ENCODE data around the gene DYRK4. TPM values are rescaled to one million over a fixed set of nuclear protein-coding genes. Genes with fewer than 3 reads are reported as not detected.

The DYRK4 gene
- total and polyA plus RNA-seq, 12 donors = 24.2 to 123 (median 45.9) TPM

DNA sequence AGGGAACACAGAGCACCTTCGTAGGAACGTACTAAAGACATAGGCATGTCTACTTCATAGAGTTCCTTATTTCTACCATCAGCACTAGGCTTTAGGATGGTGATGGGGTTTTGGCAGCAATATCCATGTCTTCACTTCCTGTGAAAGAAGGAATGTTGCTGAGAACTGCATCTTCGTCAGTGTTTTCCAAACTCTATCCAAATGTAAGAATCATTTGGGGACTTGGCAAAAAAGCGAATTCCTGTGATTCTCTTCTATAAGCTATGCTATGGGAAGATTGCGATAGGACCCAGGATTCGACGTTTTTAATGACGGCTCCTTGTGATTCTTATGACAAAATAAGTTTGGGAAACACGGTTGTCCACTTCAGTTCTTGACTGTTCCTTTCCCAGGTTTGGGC is 47.1 kb downstream of the DYRK4 start:
- no peak overlapping the region for H3K27ac ChIP-seq
- H3K36me3 ChIP-seq (replicated peaks in 1 of 2) = peaks cover 0 to 39% of the 10 kb centered on the region in 2 donors
- H3K9me3 ChIP-seq (replicated peaks in 1 of 3) = no peaks in the 10 kb centered on the region
- no peak for TF ChIP-seq POLR2A (IDR thresholded peaks at IDR 0.05)
- TF ChIP-seq, protein P1, sequence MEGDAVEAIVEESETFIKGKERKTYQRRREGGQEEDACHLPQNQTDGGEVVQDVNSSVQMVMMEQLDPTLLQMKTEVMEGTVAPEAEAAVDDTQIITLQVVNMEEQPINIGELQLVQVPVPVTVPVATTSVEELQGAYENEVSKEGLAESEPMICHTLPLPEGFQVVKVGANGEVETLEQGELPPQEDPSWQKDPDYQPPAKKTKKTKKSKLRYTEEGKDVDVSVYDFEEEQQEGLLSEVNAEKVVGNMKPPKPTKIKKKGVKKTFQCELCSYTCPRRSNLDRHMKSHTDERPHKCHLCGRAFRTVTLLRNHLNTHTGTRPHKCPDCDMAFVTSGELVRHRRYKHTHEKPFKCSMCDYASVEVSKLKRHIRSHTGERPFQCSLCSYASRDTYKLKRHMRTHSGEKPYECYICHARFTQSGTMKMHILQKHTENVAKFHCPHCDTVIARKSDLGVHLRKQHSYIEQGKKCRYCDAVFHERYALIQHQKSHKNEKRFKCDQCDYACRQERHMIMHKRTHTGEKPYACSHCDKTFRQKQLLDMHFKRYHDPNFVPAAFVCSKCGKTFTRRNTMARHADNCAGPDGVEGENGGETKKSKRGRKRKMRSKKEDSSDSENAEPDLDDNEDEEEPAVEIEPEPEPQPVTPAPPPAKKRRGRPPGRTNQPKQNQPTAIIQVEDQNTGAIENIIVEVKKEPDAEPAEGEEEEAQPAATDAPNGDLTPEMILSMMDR (IDR thresholded peaks at IDR 0.05) = no peak
- DNase-seq = no peak
- peaks cover 9 to 23% of the 10 kb centered on the region in 2 donors for H3K4me1 ChIP-seq (replicated peaks in 1 of 2)
- H3K27me3 ChIP-seq = no peaks in the 10 kb centered on the region
- intact Hi-C loops (cut with DNase I) = no loop called here
- no peak overlapping the region for H3K4me3 ChIP-seq
- WGBS, 4 donors = 92 to 94% (median 92%) methylated on average over 9 of the region's 9 CpGs

DNA sequence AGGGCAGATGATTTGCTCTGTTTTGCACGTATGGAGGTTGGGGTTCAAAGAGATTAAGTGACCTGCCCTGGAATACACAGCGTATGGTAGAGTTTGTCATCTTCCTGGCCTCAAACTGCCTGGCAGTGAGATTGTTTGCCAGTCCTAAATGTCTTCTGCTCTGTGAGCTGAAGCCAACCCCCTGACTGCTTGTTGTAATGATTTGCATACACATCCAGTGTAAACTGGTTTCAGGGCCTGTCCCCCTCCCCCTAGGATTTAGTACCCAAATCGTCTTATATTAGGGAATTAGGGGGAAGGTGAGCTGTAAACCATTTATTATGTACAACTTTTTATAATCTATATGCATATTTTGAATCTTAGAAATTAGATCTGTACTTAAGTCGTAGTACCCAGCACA is 48.5 kb downstream of the DYRK4 start:
- 70 to 94% (median 78%) methylated on average over 3 to 4 of the region's 4 CpGs for WGBS, 4 donors
- Histone ChIP-seq H3K27ac (no peak overlapping the region), H3K4me3 (no peak overlapping the region), H3K36me3 (replicated peaks in 1 of 2) (peaks cover 0 to 51% of the 10 kb centered on the region in 2 donors), H3K27me3 (no peaks in the 10 kb centered on the region), H3K9me3 (replicated peaks in 1 of 3) (no peaks in the 10 kb centered on the region), H3K4me1 (replicated peaks in 1 of 2) (peaks cover 6 to 22% of the 10 kb centered on the region in 2 donors)
- TF ChIP-seq, protein P1 (IDR thresholded peaks at IDR 0.05) = no peak
- TF ChIP-seq POLR2A (IDR thresholded peaks at IDR 0.05) = no peak
- intact Hi-C loops (cut with DNase I) = no loop called here
- no peak for DNase-seq

DNA sequence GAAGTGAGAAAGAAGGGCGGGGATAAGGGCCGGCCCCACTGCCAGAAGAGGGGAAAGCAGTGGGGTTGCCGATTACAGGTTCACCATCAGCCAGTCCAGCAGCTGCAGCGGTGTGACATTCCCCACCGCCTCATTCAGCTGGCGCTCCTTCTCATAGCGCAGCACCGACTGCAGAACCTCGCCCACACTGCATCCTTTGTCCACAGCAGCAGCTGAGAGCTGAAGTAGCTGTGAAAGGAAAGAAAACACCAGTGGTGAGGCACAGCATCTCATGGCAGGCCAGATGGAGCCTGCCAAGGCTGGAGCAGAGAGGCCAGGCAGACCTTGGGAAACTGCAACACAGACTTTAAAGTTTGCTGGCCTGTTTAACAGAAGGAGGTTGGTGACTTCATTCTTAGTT is 53.7 kb downstream of the DYRK4 start:
- Histone ChIP-seq H3K27me3 (no peaks in the 10 kb centered on the region), H3K9me3 (replicated peaks in 1 of 3) (no peaks in the 10 kb centered on the region), H3K4me3 (no peak overlapping the region), H3K4me1 (replicated peaks in 1 of 2) (no peaks in the 10 kb centered on the region), H3K36me3 (replicated peaks in 1 of 2) (peaks cover 0 to 49% of the 10 kb centered on the region in 2 donors), H3K27ac (no peak overlapping the region)
- intact Hi-C loops (cut with DNase I) = no loop called here
- TF ChIP-seq POLR2A (IDR thresholded peaks at IDR 0.05) = no peak
- TF ChIP-seq, protein P1 (IDR thresholded peaks at IDR 0.05) = no peak
- 89 to 93% (median 92%) methylated on average over 9 of the region's 9 CpGs for WGBS, 4 donors
- no peak for DNase-seq

DNA sequence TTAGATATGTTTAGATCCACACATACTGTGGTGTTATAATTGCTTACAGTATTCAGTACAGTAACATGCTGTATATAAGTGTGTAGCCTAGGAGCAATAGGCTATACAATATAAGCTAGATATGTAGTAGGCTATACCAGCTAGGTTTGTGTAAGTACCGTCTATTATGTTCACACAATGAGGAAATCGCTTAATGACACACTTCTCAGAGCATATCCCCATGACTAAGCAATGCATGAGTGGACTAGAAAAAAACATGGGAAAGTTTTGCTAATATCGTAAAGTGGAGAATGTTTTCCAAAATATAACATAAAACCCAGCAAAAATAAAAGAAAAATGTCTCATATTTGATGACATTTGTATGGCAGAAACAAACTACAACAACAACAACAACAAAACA is 59.5 kb downstream of the DYRK4 start:
- WGBS, 4 donors = 88 to 95% (median 91%) methylated on average over 3 of the region's 3 CpGs
- no peaks in the 10 kb centered on the region for H3K9me3 ChIP-seq (replicated peaks in 1 of 3)
- H3K4me1 ChIP-seq (replicated peaks in 1 of 2) = no peaks in the 10 kb centered on the region
- no peak for DNase-seq
- TF ChIP-seq POLR2A (IDR thresholded peaks at IDR 0.05) = no peak
- TF ChIP-seq, protein P1 (IDR thresholded peaks at IDR 0.05) = no peak
- no peaks in the 10 kb centered on the region for H3K36me3 ChIP-seq (replicated peaks in 1 of 2)
- no peaks in the 10 kb centered on the region for H3K27me3 ChIP-seq
- H3K4me3 ChIP-seq = no peak overlapping the region
- intact Hi-C loops (cut with DNase I) = no loop called here
- H3K27ac ChIP-seq = no peak overlapping the region
